HG03521 (cell line): Measurements from ENCODE around the gene LRRC32.

ENCODE experiments used
- ATAC-seq: cut with Tn5 transposase; IDR thresholded peaks from one replicate; pipeline ENCODE4 v1.9.1; 2021; ENCODE audit warnings: mild to moderate bottlenecking, moderate library complexity; ENCODE audit not compliant: unreplicated experiment

Gene LRRC32, protein sequence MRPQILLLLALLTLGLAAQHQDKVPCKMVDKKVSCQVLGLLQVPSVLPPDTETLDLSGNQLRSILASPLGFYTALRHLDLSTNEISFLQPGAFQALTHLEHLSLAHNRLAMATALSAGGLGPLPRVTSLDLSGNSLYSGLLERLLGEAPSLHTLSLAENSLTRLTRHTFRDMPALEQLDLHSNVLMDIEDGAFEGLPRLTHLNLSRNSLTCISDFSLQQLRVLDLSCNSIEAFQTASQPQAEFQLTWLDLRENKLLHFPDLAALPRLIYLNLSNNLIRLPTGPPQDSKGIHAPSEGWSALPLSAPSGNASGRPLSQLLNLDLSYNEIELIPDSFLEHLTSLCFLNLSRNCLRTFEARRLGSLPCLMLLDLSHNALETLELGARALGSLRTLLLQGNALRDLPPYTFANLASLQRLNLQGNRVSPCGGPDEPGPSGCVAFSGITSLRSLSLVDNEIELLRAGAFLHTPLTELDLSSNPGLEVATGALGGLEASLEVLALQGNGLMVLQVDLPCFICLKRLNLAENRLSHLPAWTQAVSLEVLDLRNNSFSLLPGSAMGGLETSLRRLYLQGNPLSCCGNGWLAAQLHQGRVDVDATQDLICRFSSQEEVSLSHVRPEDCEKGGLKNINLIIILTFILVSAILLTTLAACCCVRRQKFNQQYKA

DNA sequence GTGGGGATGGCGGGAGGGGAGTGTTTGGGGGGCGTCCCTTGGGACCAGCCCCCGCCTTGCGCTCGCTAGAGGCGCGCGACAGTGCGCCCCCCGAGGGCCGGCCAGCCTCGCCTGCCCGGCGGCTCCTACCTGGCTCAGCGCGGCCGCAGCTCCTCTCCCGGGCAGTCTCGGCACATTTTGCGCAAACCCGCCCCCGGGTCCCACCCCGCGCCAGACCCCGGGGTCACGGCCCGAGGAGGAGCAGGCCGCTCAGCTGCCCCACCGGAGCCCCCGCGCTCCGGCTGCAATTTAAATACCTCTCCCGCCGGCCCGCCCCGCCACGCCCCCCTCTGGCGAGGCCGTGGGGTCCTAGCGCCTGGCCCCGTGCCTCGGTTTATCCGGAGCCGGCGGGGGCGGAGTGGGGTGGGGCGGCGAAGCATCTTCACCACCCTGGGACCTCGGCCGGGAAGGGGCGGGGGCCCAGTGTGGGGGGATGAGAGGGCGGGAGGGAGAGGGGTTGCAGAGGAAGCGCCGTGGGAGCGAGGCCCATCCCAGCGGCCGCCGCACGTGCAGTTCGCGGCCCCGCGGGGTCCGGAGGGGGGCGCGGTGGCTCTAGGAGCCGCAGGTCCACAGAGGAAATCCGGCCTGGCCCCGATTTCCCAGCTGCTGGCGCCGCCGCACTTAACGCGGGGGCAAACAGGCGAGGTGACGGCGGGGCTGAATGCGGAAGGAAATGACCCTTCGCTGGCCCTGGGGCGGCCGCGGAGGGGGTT, at the start of gene LRRC32:
Gene LRRC32, minus strand, starts transcription at position 263 of the 752 bp plus-strand sequence. CDS start 4,793 bp downstream, outside the sequence.
- no peak for ATAC-seq

DNA sequence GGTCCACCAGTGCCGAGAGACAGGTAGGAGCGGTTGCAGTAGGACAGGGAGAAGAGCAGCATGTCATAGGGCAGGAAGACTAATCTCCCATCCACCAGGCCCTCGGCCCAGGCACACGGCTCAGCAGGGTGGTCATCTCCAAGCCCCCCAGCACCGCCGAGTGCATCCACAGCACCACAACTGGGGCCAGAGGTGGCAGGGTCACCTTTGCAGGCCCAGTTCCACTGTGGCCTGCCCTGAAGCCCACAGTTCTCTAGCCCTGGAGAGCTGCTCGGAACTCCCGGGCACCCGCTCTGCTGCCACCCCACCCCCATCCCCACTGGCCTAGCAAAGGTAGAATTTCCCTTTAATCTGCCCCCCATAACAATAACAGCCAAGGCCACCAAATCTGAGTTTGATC, 49.1 kb upstream of the LRRC32 start:
- ATAC-seq, result no peak

DNA sequence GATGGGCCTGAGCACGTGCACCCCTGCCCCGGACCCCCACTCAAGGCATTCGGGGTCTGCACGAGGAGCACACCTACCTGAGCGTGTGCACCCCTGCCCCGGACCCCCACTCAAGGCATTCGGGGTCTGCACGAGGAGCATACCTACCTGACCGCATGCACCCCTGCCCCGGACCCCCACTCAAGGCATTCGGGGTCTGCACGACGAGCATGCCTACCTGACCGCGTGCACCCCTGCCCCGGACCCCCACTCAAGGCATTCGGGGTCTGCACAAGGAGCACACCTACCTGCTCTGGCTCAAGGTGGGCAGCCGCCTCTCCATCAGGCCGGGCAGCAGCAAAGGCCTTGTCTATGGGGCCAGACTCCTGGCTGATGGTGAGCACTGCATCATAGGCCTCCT, 48.7 kb upstream of the LRRC32 start:
- ATAC-seq, result no peak

DNA sequence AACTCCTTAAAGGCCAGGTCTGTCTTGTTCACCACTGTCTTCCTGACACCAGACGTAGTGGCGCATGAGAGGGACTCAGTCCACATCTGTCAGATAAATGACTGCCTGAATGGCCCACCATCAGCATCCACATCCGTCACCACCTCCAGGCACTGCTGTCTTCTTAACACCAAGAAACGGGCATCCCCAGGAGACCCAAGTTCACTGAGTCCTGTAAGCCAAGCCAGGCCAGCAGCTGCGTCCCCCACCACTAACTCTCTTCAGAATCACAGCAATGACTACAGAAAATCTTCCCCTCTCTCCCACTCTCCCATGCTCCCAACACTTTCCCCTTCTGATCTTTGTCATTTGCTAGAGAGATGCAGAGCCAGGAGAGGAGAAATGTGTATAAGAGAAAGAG, 47.3 kb upstream of the LRRC32 start:
- no peak for ATAC-seq

DNA sequence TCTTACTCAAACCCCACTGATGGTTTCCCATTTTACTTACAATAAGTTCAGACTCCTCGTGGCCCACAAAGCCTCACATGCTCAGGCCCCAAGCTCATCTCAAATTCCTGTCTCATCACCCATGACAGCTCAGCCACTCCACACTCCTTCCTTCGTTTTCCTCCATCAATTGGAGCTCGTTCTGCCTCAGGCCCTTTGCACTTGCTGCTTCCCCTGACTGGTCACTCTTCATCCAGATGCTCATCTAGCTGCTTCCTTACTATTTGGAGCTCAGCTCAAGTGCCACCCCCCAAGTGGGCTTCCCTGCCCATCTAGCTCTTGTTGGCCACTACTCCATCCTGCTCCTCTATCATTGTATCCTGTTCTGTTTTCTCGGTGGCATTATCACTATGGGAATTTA, 46.8 kb upstream of the LRRC32 start:
- no peak for ATAC-seq

DNA sequence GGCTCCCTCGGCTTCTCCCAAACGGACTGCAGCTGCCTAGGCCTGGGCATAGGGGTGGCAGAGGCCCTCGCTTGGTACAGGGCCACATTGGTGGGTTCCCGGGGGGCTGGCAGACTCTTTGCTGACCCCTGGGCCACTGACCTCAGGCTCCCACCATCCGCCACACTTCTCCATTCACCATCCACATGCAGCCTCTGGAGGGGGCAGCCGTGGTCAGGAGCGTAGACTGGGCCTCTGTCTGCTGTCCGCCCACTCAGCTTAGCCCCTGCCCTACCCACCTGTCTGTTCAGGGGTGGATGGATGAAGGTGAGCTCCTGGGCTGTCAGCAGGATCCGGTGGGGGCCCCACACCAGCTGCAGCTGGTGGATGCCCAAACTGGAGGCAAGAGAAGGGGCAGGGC, 45.7 kb upstream of the LRRC32 start:
- ATAC-seq, result no peak

DNA sequence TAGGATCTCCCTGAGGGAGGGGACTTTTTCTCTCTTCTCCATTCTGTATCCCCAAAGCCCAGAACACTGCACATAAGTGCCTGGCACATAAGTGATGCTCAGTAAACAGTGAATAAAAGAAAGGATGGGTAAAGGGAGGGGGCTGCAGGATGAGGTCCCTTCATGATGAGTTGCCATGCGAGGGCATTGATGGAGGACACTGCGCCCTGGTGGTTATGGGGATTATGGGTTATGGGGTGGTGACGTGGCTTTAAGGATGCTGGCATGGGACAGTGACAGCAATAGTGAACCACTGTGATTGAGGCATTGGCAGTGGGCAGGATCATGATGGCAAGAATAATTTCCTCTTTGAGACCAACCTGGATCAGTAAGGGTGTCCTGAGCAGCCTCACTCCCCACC, 43.9 kb upstream of the LRRC32 start:
- ATAC-seq, result no peak

DNA sequence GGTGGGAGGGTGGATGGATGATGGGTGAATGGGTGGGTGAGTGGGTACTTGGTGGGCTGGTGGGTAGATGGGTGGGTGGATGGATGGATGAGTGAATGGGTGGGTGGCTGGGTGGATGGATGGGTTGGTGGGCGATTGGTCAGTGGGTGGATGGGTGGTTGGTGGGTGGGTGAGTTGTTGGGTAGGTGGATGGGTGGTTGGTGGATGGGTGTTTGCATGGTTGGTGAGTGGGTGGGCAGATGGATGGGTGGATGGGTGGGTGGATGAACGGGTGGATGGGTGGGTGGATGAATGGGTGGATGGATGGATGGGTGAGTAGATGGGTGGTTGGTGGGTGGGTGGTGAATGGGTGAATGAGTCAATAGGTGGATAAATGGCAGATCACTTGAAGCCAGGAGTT, 43.0 kb upstream of the LRRC32 start:
- ATAC-seq, result no peak

DNA sequence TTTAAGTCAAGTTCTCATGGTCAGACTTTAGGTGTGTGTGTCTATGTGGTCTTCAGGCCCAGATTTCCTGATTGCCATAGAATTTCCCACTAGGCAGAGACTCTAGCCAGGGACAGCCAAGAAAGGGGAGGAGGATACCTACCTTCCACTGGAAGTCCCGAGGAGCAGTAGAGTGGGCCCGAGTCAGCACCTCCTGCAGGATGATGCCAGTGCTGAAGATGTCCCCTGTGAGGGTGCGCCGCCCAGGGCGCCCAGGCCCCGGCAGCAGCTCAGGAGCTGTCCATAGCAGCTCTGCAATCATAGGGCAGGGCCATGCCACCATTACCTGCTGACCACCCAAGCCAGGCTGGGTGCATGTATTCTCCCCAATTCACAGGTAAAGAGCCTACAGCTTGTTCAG, 41.6 kb upstream of the LRRC32 start:
- ATAC-seq, result no peak

DNA sequence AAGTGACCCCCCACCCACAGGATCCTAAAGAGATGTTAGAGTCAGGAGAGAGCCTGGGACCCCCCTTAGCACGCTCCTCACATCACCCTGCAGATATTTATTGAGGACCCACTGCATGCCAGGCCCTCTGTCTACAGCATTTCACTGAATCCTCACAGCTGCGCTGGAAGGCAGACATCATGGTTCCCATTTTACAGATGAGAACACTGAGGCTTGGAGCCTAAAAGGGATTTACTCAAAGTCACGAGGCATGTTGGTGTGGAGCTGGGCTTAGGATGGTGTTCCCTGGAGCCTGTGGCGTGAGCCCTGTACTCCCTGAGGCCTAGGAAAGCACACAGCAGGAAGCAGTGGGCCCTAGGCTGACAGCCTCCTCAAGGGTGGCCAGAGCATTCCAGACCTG, 39.2 kb upstream of the LRRC32 start:
- no peak for ATAC-seq

DNA sequence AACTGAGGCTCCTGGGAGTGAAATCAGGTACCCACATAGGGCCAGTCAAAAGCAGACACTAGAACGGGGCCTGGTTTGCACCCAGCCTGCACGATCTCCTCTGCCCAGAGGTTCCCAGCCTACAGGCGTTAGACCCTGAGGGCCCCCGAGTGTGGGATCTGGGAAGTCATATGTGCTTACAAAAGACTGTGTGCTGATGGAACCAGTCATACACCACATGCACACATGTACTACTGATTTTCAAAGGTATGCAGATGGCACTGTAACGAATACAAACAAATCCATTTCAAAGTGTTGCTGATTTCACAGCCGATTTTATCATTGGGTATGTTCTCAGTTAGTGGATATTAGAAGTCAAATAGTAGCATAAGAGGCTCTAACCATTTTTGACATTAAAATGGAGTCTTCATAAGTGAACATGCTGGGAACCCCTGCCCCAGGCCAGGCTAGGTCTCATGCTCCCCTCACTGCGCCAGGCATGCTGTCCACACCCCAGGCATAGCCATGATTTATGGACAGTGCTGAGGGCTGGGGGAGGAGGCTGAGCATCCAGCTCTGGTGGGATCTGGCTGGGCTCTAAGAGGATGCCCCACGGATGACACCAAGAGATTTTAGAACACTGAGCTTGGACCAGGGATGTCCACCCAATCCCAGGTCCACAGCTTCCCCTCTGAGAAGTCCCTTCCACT, 38.6 kb upstream of the LRRC32 start:
- no peak for ATAC-seq

DNA sequence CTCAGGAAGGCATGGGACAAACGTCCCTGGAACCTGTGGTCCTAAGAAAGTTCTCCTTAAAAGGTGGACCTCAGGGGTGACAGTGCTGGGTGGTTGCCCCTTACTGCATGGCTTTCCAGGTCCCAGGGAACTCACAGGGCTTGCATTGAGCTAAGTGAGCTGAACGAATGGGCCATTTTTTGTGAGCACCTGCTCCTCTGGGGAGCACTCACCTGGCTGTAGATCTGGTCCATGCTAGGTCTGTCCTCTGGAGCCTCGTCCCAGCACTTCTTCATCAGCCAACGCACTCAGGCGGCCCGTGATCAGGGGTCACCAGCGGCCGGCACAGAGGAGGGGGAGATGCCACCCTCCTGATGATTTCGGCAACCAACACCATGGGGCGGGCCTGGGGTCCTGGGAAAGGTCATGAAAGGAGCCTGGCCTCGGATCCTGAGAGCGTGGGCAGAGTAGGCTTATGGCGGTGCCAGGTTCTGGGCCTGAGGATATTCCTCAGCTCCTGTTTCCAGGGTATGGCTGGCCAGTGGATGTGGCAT, 36.8 kb upstream of the LRRC32 start:
- no peak for ATAC-seq

DNA sequence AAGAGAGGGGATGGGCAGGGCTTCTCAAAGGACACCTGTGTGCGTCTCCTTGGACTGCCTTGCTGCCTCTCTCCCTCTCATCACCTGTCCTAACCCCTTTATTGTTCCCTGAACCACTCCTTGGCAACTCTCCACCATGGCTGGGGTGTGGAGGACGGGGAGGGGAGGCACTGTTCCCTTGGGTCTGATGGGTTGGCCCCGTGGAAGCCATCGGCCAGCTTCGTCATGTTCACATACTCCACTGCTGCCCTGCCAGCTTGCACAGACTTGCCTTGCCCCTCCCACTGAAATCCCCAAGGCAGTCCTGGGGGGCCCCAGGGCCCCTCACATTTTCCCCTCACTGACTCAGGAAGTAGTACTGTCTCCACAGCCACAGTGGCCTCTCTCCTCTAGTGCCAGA, 36.1 kb upstream of the LRRC32 start:
- ATAC-seq, result no peak

DNA sequence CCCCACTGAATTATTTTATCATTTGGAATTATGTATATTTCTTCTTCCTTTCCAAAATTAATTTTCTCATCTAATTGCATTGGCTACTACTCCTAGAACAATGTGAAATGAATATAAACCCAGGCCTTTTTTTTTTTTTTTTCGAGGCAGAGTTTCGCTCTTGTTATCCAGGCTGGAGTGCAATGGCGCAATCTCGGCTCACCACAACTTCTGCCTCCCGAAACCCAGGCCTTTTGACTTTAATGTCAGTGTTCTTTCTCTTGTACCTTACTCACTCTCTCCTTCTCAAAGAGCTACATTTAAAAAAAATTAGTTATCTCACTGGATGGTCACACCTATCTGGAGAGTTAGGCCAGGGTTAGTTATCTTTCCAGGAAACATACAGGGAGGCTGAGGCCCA, 35.3 kb upstream of the LRRC32 start:
- ATAC-seq, result no peak

DNA sequence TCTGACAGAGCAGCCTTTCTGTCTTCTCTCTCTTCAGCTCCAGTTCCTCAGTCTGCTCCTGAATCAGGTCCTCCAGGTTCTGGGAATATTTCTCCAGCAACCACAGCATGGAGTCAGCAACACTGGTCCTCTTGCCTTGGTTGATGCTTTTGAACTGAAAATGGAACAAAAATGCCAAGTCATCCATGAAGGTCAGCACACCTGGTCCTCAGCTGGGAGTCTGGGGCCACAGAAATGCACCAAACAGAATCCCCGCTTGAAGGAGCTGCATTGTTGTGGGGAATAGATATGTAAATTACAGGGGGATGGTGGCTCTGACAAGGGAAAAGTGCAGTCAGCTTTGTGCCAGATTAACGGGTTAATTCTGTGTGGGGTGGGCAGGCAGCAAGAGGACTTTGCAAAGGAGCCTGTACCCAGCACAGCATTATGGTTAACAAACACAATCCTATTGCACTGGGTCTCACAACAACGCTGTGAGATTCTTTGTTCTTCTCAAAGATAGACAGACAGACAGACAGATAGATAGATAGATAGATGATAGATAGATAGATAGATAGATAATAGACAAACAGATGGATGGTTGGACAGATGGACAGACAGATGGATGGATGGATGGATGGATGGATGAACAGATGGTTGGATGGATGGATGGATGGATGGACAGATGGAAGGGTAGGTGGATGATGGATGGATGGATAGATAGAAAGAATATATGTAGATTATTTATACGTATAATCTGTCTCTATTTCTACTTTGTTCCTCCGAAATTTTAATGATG, 33.8 kb upstream of the LRRC32 start:
- no peak for ATAC-seq

DNA sequence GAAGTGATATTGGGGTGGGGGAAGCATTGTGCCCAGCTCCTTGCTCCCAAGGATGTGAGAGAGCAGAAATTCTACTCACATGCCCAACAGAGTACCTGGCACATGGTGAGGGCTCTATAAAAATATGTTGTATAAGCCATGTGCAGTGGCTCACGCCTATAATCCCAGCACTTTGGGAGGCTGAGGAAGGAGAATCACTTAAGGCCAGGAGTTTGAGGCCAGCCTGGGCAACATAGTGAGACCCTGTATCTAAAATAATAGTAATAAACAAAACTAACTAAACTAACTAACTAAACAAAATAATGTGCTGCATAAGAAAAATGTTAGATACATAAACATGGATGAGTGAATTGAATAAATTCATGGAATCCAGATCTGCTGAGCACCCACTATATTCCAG, 33.2 kb upstream of the LRRC32 start:
- no peak for ATAC-seq

DNA sequence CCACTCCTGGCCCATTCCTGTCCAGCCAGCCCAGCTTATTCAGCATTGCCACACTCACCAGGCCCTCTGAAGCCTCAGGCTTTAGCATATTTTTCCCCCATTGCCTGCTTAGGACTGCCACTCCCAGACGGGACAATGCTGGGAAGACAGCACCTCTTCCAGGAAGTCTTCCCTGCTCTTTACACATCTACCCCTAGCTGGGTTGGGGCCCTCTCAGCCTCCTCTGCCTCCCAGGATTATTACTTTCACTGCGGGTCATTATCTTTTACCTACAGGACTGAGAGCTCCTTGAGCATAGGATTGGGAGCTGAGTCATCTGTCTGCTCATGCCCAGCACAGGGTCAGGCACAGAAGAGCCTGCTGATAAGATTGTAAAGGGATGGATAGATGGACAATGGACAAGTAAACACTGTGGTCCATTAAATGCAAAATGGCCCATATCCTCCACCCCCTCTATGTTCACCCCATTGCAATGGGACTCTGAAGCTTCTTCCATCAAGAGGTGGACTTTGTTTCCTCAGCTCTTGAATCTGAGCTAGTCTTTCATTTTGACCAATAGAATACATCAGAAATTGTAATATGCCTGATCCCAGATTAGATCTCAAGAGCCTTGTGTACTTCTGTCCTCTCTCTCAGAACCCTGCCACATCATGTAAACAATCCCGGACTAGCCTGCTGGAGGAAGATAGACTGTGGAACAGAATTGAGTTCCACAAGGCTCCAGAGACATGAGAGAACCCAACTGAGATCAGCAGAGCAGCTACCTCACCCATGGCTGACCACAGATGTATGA, 32.0 kb upstream of the LRRC32 start:
- ATAC-seq, result no peak

DNA sequence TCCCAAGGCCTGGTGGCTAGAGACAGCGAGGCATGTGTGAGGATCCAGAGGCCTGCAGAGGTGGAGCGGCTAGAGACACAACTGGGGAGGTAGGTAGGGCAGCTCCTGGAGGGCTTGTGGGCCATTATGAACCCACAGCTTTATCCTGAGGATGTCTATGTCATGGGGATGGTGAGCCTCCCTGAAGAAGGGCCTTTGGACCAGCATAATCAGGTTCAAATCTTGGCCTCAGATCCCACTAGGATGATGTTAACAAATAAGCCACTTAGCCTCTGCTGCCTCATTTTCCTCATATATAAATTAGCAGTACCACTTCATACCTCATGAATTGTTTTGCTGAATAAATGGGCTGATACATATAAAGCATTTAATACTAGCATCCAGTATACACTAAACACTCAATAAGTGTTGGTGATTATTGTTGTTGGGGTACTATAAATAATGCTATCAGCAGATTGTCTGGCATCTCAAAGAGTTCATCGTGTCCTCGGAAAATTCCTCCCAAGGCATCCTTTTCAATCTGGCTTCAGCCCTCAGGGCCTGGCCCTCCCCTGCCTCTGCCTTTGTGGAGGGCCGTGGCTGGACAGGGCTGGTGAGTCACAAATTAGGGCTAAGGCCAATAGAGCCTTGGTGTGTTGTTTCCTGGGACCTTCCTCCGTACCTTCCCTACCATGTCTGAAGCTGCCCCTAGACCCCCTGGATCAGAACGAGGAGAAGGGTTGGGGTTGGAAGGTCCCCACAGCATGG, 30.9 kb upstream of the LRRC32 start:
- no peak for ATAC-seq
